SU-DHL-6 (cell line): ENCODE data around the gene DNALI1.

Source experiments
- CTCF ChIP-seq: fragments of 200-600 bp; sonication (generic); IDR thresholded peaks from one replicate; pipeline ENCODE4 v1.5.1; 2017; ENCODE audit warnings: antibody characterized with exemption, mild to moderate bottlenecking, low read length, moderate library complexity; ENCODE audit not compliant: insufficient read depth, poor library complexity, severe bottlenecking
- EZH2phosphoT487 ChIP-seq: fragments of 200-600 bp; sonication (generic), shearing (Covaris generic); conservative IDR thresholded peaks from 2 replicates; pipeline ENCODE4 v1.6.1; 2018; ENCODE audit warnings: mild to moderate bottlenecking, antibody characterized with exemption, low read length, moderate library complexity, mixed read lengths

- TF ChIP-seq CTCF (no peak), EZH2phosphoT487 (no peak)
Measured at GRCh38 chr1:37517569-37517968, 39.2 kb upstream of the DNALI1 start.
